GM11168 (cell line): ENCODE data around the gene NRG3.
"Not testable (repeated sequence)": the region's sequence is repeated elsewhere in the genome, so short reads cannot be mapped to it uniquely, and the experiment has no call there.

Source experiments
- in situ Hi-C: fragments of 300-500 bp; cut with MboI; formaldehyde crosslinking; loops from one replicate; pipeline ENCODE4 v1.12.0; 2022; ENCODE audit warnings: low sequenced_read_pairs; ENCODE audit not compliant: unreplicated experiment

The NRG3 gene

DNA sequence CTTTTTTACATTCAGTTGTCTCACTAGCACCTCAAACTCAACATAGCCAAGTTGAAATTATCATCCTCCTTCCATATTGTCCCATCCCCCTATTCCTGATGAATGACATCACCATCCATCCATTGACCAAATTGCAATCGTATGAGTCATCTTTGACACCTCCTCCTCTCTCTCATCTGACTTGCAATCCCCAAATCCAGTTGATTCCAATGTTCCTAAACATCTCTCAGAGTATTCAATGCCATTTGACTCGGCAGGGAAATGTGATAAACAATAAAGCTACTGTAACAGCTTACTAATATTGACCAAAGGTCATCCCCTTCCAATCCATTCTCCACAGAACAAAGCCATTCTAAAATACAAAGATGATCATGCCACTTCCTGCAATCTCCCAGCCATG lies 1047.8 kb downstream of the NRG3 start:
- in situ Hi-C loops = no loop called here

- in situ Hi-C loops = no loop called here
Observed at GRCh38 chr10:82924711-82925110, 1049.7 kb downstream of the NRG3 start.

DNA sequence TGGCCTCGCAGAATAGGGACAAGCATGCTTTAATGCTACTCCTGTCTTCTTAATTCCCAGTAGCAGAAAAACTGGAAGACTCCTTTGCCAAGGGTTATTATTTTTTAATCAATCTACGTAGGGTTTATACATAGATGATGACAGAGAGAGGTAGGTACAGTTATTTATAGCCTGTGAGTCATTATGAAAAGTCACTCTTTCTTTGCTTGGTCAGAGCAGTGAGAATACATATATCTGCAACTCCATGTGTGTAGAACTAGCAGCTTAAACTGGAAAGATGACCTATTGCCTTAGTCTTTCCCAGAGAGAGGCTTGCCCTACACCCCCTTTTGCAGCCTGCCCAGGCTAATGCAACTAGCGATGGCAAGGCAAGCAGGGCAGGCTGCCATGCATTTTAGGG lies 1050.6 kb downstream of the NRG3 start:
- in situ Hi-C loops = no loop called here

GRCh38 chr10:82932451-82932850 lies 1057.5 kb downstream of the NRG3 start:
- in situ Hi-C loops = no loop called here

DNA sequence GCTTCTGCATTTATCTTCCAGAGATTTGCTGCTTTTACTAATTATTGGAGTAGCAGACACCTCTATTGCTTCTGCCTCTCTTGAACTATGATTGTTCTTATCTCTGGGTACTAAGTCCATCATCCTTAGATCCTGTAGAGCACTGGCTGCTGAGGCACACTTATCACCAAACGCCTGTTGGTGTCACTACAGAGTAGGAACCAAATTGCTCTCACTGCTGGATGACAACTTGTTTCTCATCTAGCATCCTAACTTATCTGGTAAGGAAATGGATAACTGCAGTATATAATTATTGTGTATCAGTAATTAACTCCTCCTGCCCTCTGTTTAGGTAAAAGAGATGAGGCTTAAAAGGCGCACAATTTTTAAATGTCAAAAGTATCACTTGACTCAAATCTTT lies 1059.4 kb downstream of the NRG3 start:
- in situ Hi-C loops = no loop called here

DNA sequence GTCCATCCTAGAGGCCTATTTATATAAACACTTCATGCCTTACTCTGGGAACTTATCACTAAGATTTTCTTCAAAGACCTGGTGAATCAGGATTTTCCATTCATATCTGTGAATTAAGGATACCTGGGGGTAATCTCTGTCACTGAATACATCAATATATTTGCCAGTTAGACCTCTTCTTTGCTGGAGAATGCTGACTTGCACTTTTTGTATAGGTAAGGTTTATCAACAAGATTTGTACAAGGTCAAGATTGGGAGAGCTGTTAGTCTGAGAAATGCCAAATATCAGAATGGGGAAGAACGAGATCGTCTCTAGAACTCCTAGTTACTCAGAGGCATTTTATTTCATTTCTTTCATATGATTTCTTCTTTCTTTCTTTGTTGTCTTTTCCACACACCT lies 1060.0 kb downstream of the NRG3 start:
- in situ Hi-C loops = no loop called here

GRCh38 chr10:82938331-82938730 lies 1063.3 kb downstream of the NRG3 start:
- in situ Hi-C loops = no loop called here

DNA sequence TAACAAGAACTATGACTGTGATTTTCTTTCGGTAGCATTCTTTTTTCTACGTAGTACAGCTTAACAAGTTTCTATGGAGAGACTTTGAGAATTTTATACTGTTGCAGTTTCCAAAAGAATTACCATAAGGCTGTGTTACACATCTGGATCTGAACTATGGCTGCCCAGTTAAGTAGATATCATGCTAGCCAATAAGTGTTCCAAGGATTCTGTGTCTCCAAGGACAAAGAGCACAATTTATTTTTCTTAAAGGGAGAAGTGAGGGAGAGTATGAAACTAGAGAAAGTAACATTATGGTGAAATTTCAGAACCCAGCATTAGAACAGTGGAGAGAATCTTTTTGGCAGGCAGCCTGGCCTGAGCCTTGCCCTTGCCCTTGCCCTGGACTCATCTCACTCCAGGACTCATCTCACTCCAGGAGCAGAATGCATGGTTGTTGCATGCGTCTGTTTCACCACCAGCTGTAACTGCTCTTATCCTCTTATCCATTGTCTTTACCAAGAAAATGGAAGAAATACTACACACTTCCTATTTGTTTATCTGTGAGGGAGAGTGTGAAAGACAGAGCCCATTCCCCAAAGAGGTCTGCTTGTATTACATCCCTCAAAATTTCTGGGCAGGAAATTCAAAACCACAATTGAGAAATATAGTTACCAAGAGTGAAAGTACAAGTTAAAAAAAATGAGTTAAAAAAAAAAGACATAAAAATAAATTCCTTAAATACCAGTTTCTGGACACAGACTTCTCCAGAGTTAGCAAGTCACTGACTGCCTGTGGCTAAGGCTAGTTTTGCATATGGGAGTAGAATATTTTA lies 1067.5 kb downstream of the NRG3 start:
- in situ Hi-C loops = no loop called here

DNA sequence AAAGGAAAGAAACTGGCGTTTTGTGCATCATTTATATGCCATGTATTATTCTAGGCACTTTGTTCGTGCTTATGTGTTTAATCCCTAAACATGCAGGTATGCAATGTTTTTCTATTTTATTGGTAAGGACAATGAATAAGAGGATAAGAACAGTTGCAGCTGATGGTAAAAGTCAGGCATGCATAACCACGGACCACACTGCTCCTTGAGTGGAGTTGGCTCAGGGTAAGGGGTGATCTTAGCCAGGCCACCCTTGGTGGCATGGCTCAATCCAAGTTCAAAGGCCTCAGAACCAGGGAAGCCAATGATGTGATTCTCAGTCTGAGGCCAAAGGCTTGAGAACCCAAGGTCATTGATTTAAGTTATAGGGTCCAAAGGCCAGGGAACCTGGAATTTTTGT lies 1068.1 kb downstream of the NRG3 start:
- in situ Hi-C loops = no loop called here

- in situ Hi-C loops = no loop called here
Observed at GRCh38 chr10:82949816-82950575, 1075.0 kb downstream of the NRG3 start.

GRCh38 chr10:82953331-82953730 lies 1078.3 kb downstream of the NRG3 start:
- in situ Hi-C loops = no loop called here

DNA sequence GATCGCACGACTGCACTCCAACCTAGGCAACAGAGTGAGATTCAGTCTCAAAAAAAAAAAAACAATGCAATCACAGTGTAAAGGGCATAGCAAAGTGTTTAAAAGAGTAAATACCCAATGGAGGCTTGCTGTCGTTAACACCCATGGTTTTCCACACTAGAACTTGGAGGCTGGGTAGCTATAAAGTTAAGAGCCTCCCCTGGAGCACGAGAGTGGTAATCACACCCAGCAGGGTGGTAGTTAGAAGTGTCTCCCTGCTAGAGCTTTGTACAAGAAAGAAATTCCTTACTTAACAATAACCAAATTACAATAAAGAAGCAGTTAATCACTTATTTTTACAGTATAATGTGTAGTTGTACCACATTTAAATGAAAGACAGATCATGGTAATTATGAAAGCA lies 1078.9 kb downstream of the NRG3 start:
- in situ Hi-C loops = no loop called here

DNA sequence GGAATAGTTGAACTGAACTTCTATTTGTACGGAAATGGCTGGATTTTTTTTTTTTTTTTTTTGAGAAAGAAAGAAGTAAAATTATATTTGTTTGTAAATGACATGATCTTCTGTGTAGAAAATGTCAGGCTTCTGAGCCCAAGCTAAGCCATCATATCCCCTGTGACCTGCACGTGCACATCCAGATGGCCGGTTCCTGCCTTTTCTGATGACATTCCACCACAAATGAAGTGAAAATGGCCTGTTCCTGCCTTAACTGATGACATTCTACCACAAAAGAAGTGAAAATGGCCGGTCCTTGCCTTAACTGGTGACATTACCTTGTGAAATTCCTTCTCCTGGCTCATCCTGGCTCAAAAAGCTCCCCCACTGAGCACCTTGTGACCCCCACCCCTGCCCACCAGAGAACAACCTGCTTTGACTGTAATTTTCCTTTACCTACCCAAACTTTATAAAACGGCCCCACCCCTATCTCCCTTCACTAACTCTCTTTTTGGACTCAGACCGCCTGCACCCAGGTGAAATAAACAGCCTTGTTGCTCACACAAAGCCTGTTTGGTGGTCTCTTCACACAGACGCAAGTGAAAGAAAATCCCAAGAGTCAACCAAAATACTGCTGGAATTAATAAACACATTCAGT lies 1085.5 kb downstream of the NRG3 start:
- in situ Hi-C loops = not testable (repeated sequence)

DNA sequence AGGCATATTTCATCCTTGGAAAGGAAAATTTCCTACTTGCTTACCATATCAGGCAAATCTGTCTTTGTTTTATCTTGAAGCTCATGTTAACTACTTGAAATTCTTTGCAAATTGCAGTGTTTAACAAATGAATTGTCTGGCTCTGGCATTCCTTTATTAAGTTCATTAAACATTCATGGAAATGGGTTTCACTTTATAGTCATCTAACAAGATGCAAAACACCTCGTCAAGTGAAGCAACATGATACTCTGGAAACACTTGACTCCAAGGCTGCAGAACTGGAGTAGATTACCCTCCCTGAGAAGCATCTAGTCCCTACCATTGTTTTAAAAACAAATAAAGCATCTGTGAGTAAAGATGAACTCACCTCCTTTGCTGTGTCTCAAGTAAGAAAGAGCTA lies 1086.9 kb downstream of the NRG3 start:
- in situ Hi-C loops = no loop called here

DNA sequence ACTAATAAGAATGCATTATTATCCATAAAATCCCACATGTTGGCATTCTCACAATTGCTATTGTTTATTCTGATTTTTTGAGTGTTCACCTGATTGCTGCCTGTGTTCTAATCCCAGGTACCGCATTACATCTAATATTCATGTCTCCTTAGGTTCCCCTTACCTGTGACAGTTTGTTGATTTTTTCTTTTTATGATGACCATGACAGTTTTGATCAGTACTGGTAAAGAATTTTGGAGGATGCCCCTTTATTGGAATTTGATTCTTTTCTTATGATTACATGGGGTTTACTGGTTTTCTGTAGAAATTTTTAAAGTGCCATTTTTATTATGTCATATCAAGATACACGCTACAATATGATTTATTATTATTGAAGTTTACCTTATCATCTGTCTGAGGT lies 1091.1 kb downstream of the NRG3 start:
- in situ Hi-C loops = no loop called here

DNA sequence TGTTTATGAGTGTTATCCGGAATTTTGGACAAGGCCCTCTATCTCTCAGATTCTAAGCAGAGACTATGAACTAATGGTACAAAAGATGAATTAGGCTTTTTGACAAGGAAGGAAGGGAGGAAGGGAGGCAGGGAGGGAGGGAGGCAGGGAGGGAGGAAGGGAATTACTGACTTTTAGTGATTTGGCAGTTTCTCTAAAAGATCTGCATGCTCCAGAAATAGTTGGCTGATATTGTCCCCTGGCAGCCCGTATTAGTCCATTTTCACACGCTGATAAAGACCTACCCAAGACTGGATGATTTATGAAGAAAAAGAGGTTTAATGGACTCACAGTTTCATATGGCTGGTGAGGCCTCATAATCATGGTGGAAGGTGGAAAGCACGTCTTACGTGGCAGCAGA lies 1093.5 kb downstream of the NRG3 start:
- in situ Hi-C loops = no loop called here

GRCh38 chr10:82969405-82969804 lies 1094.4 kb downstream of the NRG3 start:
- in situ Hi-C loops = no loop called here

- in situ Hi-C loops = no loop called here
Observed at GRCh38 chr10:82980321-82980720, 1105.3 kb downstream of the NRG3 start.

DNA sequence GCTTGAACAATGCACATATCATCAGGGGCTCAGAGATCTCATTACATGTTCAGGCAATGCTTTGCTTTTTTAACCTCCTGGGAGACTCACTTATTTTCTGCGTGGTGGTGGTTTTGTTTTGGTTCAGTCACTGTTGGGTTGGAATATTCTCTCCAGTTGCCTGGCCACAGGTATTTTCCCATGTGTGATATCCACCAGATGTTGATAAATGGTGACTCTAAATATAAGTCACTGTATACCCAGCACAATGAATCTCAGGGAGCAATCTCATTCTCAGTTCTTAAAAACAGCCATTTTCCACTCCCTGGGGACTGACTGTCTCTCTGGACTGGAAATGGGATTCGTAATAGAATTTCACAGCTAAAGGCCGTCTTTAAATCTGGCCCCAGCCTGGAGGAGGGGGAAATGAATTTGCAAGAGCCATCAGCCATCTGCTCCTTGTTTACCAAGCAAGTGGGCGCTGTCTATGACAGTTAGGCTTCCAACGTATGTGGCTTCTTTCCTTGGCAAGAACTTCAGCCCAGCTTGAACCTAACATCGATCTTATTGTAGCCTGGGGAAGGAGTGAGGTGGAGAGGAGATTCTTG lies 1106.2 kb downstream of the NRG3 start:
- in situ Hi-C loops = no loop called here

DNA sequence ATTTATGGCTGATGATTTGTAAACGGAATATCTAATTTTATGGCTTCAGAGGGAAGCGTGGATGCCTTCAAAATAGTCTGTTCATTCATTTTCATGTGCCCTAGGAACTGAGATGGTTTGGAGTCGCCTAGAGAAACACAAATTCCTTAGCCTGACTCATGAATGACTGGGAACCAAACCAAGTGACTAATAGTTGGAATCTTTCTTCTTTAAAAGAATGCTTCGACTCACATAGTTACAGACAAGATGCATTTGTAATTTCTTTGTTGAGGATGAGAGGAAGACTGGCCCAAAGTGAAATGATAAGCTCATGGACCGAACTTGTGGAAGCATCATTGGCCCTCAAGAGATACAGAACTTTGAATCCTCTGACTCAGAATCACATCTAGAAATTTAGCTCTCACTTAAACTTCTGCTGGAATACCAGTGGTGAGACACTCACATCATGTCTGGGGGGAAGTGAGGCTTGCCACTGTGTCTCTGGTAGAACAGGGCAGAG lies 1107.2 kb downstream of the NRG3 start:
- in situ Hi-C loops = no loop called here

DNA sequence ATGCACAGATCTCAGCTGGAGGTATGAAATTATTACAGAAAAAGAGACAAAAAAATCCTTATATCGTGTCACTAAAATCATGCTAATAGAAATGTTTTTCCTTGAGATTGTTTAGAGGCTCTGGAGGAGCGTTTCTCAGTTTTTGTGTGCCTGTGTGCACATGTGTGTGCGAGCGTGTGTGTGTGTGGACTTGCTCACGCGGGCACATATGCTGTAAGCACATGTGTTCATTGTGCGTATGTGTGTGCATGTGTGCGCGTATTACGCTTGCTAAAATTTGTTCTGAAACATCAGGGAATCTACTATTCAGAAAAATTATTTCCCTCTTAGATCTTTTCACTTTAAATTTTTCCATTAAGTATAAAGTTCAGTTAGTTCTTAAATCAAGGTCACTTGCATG lies 1111.2 kb downstream of the NRG3 start:
- in situ Hi-C loops = no loop called here
